Trophoblast cell (in vitro differentiated cells and primary cell): ENCODE data around the gene BRSK2.
"Not testable (repeated sequence)": the region's sequence is repeated elsewhere in the genome, so short reads cannot be mapped to it uniquely, and the experiment has no call there.

Source experiments
- DNase-seq, 2 donors: peaks; one replicate each; pipeline ENCODE4 v3.0.0-alpha.2; 2016
- H2AFZ ChIP-seq: 2 replicates; pipeline ENCODE4 v1.6.1; 2013; ENCODE audit warnings: low read length, moderate library complexity, mild to moderate bottlenecking; ENCODE audit not compliant: insufficient read depth, poor library complexity
- H2AK5ac ChIP-seq: 2 replicates; pipeline ENCODE4 v1.6.1; 2013; ENCODE audit warnings: mild to moderate bottlenecking, low read length
- H2BK120ac ChIP-seq: 2 replicates; pipeline ENCODE4 v1.6.1; 2013; ENCODE audit warnings: low read length, mild to moderate bottlenecking, moderate library complexity; ENCODE audit not compliant: insufficient read depth, poor library complexity
- H2BK12ac ChIP-seq: 2 replicates; pipeline ENCODE4 v1.6.1; 2013; ENCODE audit warnings: mild to moderate bottlenecking, low read length, moderate library complexity
- H2BK5ac ChIP-seq: 2 replicates; pipeline ENCODE4 v1.6.1; 2013; ENCODE audit warnings: low read length, low read depth, moderate library complexity, mild to moderate bottlenecking; ENCODE audit not compliant: poor library complexity
- H3K14ac ChIP-seq: 2 replicates; pipeline ENCODE4 v1.6.1; 2013; ENCODE audit warnings: mild to moderate bottlenecking, low read length
- H3K18ac ChIP-seq: 2 replicates; pipeline ENCODE4 v1.6.1; 2013; ENCODE audit warnings: mild to moderate bottlenecking, low read length
- H3K23ac ChIP-seq: 2 replicates; pipeline ENCODE4 v1.6.1; 2013; ENCODE audit warnings: low read length
- H3K27ac ChIP-seq: 2 replicates; pipeline ENCODE4 v1.5.1; 2013; ENCODE audit warnings: low read depth, mild to moderate bottlenecking, inconsistent platforms, low read length, moderate library complexity
- H3K27me3 ChIP-seq: 2 replicates; pipeline ENCODE4 v1.6.1; 2013; ENCODE audit warnings: inconsistent platforms, mild to moderate bottlenecking, low read length, moderate library complexity; ENCODE audit not compliant: insufficient read depth
- H3K36me3 ChIP-seq, 2 experiments: 1 replicate in 1 of 2; 2 replicates in 1 of 2; pipeline ENCODE4 v1.6.1; 2013; ENCODE audit warnings: low read length in 2 of 2, mild to moderate bottlenecking in 2 of 2, moderate library complexity in 1 of 2; ENCODE audit not compliant: insufficient read depth in 2 of 2, control insufficient read depth in 1 of 2
- H3K4ac ChIP-seq: 2 replicates; pipeline ENCODE4 v1.6.1; 2013; ENCODE audit warnings: low read depth, mild to moderate bottlenecking, low read length, moderate library complexity
- H3K4me1 ChIP-seq, 2 experiments: 1 replicate in 1 of 2; 2 replicates in 1 of 2; pipeline ENCODE4 v1.6.1; 2013; ENCODE audit warnings: low read length in 2 of 2, mild to moderate bottlenecking in 2 of 2, moderate library complexity in 1 of 2; ENCODE audit not compliant: insufficient read depth in 2 of 2, control insufficient read depth in 1 of 2
- H3K4me2 ChIP-seq: 2 replicates; pipeline ENCODE4 v1.6.1; 2013; ENCODE audit warnings: inconsistent platforms, mild to moderate bottlenecking, low read length, moderate library complexity
- H3K4me3 ChIP-seq: 2 replicates; pipeline ENCODE4 v1.5.1; 2013; ENCODE audit warnings: mild to moderate bottlenecking, low read depth, low read length, inconsistent platforms
- H3K79me1 ChIP-seq: one replicate; pipeline ENCODE4 v1.6.1; 2013; ENCODE audit warnings: low read length
- H3K79me2 ChIP-seq: 2 replicates; pipeline ENCODE4 v1.6.1; 2013; ENCODE audit warnings: low read length, mild to moderate bottlenecking; ENCODE audit not compliant: control insufficient read depth, insufficient read depth, poor library complexity
- H3K9ac ChIP-seq: 2 replicates; pipeline ENCODE4 v1.6.1; 2013; ENCODE audit warnings: mild to moderate bottlenecking, low read length
- H3K9me3 ChIP-seq: 2 replicates; pipeline ENCODE4 v1.6.1; 2013; ENCODE audit warnings: low read depth, mild to moderate bottlenecking, control low read depth, inconsistent platforms, low read length; ENCODE audit not compliant: insufficient read depth
- H4K12ac ChIP-seq: 2 replicates; pipeline ENCODE4 v1.6.1; 2013; ENCODE audit warnings: low read depth, mild to moderate bottlenecking, low read length, moderate library complexity
- H4K8ac ChIP-seq: 2 replicates; pipeline ENCODE4 v1.6.1; 2013; ENCODE audit warnings: low read depth, mild to moderate bottlenecking, low read length, moderate library complexity
- H4K91ac ChIP-seq: one replicate; pipeline ENCODE4 v1.6.1; 2013; ENCODE audit warnings: low read depth, mild to moderate bottlenecking, low read length, moderate library complexity
- WGBS: extraction: QIAGEN DNeasy Blood & Tissue Kit; methylation state at CpG from one replicate; pipeline ENCODE4 v1.1.7; 2013; ENCODE audit warnings: missing lambda C conversion rate; ENCODE audit not compliant: insufficient read length, insufficient coverage; ENCODE audit errors: extremely low coverage; 5-methylcytosine and 5-hydroxymethylcytosine counted together

Gene BRSK2

GRCh38 chr11:1421291-1421690 lies 31.6 kb downstream of the BRSK2 start:
- H3K79me1 ChIP-seq, result no peaks in the 10 kb centered on the region
- no peak overlapping the region for H2AK5ac ChIP-seq
- no peak for DNase-seq
- no peak overlapping the region for H4K12ac ChIP-seq
- no peak overlapping the region for H4K8ac ChIP-seq
- H3K4ac ChIP-seq, result no peak overlapping the region
- no peak overlapping the region for H2AFZ ChIP-seq
- no peak overlapping the region for H3K27ac ChIP-seq
- no peak overlapping the region for H3K14ac ChIP-seq
- no peaks in the 10 kb centered on the region for H3K79me2 ChIP-seq
- H3K23ac ChIP-seq, result no peak overlapping the region
- no peak overlapping the region for H3K4me2 ChIP-seq
- H3K4me1 ChIP-seq, result no peaks in the 10 kb centered on the region
- no peaks in the 10 kb centered on the region for H3K36me3 ChIP-seq
- WGBS, result no CpG with 5 or more reads among the region's 11 CpGs
- H3K9ac ChIP-seq, result no peak overlapping the region
- H2BK120ac ChIP-seq, result no peak overlapping the region
- peaks cover 26% of the 10 kb centered on the region for H3K9me3 ChIP-seq
- H2BK12ac ChIP-seq, result no peak overlapping the region
- no peaks in the 10 kb centered on the region for H3K27me3 ChIP-seq
- H2BK5ac ChIP-seq, result no peak overlapping the region
- H4K91ac ChIP-seq, result no peak overlapping the region
- no peak overlapping the region for H3K18ac ChIP-seq
- H3K4me3 ChIP-seq, result no peak overlapping the region

GRCh38 chr11:1422481-1422880 lies 32.7 kb downstream of the BRSK2 start:
- Histone ChIP-seq H3K18ac (no peak overlapping the region), H2AFZ (no peak overlapping the region), H3K4me2 (no peak overlapping the region), H3K4ac (no peak overlapping the region), H2AK5ac (no peak overlapping the region), H3K27me3 (no peaks in the 10 kb centered on the region), H3K4me1 (no peaks in the 10 kb centered on the region), H3K9ac (no peak overlapping the region), H4K91ac (no peak overlapping the region), H4K8ac (no peak overlapping the region), H3K23ac (no peak overlapping the region), H3K14ac (no peak overlapping the region), H4K12ac (no peak overlapping the region), H2BK5ac (no peak overlapping the region), H2BK120ac (no peak overlapping the region), H2BK12ac (no peak overlapping the region), H3K4me3 (no peak overlapping the region), H3K9me3 (peaks cover 18% of the 10 kb centered on the region), H3K79me2 (no peaks in the 10 kb centered on the region), H3K79me1 (no peaks in the 10 kb centered on the region), H3K36me3 (no peaks in the 10 kb centered on the region), H3K27ac (no peak overlapping the region)
- no CpG with 5 or more reads among the region's 9 CpGs for WGBS
- DNase-seq, result no peak

GRCh38 chr11:1422981-1423380 lies 33.2 kb downstream of the BRSK2 start:
- no CpG with 5 or more reads among the region's 15 CpGs for WGBS
- Histone ChIP-seq H3K4me3 (no peak overlapping the region), H3K27me3 (no peaks in the 10 kb centered on the region), H4K12ac (no peak overlapping the region), H3K18ac (no peak overlapping the region), H3K14ac (no peak overlapping the region), H2BK120ac (no peak overlapping the region), H2AK5ac (no peak overlapping the region), H3K79me1 (no peaks in the 10 kb centered on the region), H3K4ac (no peak overlapping the region), H4K91ac (no peak overlapping the region), H2BK12ac (no peak overlapping the region), H3K4me1 (no peaks in the 10 kb centered on the region), H3K79me2 (no peaks in the 10 kb centered on the region), H2AFZ (no peak overlapping the region), H3K9me3 (peaks cover 17% of the 10 kb centered on the region), H4K8ac (no peak overlapping the region), H3K9ac (no peak overlapping the region), H2BK5ac (no peak overlapping the region), H3K27ac (no peak overlapping the region), H3K4me2 (no peak overlapping the region), H3K36me3 (no peaks in the 10 kb centered on the region), H3K23ac (no peak overlapping the region)
- DNase-seq, result no peak

- H3K9ac ChIP-seq, H2BK120ac ChIP-seq, H4K12ac ChIP-seq, H3K27me3 ChIP-seq, H3K4me1 ChIP-seq, H3K27ac ChIP-seq, H4K91ac ChIP-seq, H3K79me1 ChIP-seq, H3K14ac ChIP-seq, H3K23ac ChIP-seq, H2BK5ac ChIP-seq, H3K18ac ChIP-seq, H2AFZ ChIP-seq, H3K79me2 ChIP-seq, H2AK5ac ChIP-seq, H3K36me3 ChIP-seq, H2BK12ac ChIP-seq, H4K8ac ChIP-seq, H3K4me3 ChIP-seq, DNase-seq, H3K4me2 ChIP-seq, H3K4ac ChIP-seq: not testable (repeated sequence)
- peaks cover 15% of the 10 kb centered on the region for H3K9me3 ChIP-seq
- no CpG with 5 or more reads among the region's 22 CpGs for WGBS
These were observed 33.7 kb downstream of the BRSK2 start for GRCh38 chr11:1423406-1423805.
